SU-DHL-6 (cell line): ENCODE results near the gene CHRNA4.

ENCODE experiments used
- EZH2phosphoT487 ChIP-seq: fragments of 200-600 bp; sonication (generic), shearing (Covaris generic); conservative IDR thresholded peaks from 2 replicates; pipeline ENCODE4 v1.6.1; 2018; ENCODE audit warnings: mild to moderate bottlenecking, antibody characterized with exemption, low read length, moderate library complexity, mixed read lengths
- TF ChIP-seq, protein P1 (sequence below): fragments of 200-600 bp; sonication (generic); IDR thresholded peaks from one replicate; pipeline ENCODE4 v1.5.1; 2017; ENCODE audit warnings: antibody characterized with exemption, mild to moderate bottlenecking, low read length, moderate library complexity; ENCODE audit not compliant: insufficient read depth, poor library complexity, severe bottlenecking

DNA sequence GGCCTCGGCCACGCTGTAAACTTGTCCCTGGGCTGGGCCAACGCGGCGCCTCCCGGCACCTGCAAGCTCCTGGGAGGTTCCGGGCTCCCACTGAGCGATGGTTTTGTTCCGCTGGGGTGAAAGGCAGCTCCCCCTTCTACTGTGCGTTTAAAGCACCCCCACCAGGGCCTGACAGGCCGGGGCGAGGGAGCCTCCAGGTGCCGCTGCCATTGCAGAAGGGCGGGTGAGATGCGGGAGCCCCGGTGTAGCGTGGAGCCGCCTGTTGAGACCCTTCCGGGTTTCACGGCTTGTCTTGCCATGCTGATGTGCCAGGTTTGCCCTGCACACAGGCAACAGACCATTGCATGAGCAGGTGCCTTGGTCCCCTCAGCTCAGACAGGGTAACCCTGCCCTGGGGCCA is 65.3 kb downstream of the CHRNA4 start:
- TF ChIP-seq, protein P1, sequence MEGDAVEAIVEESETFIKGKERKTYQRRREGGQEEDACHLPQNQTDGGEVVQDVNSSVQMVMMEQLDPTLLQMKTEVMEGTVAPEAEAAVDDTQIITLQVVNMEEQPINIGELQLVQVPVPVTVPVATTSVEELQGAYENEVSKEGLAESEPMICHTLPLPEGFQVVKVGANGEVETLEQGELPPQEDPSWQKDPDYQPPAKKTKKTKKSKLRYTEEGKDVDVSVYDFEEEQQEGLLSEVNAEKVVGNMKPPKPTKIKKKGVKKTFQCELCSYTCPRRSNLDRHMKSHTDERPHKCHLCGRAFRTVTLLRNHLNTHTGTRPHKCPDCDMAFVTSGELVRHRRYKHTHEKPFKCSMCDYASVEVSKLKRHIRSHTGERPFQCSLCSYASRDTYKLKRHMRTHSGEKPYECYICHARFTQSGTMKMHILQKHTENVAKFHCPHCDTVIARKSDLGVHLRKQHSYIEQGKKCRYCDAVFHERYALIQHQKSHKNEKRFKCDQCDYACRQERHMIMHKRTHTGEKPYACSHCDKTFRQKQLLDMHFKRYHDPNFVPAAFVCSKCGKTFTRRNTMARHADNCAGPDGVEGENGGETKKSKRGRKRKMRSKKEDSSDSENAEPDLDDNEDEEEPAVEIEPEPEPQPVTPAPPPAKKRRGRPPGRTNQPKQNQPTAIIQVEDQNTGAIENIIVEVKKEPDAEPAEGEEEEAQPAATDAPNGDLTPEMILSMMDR, result no peak
- no peak for TF ChIP-seq EZH2phosphoT487
